IPS-20b (cell line): Measurements from ENCODE around the gene SIRPA.

ENCODE experiments used
- H3K27ac ChIP-seq: one replicate; pipeline ENCODE4 v1.5.1; 2013; ENCODE audit warnings: low read length
- H3K27me3 ChIP-seq: 2 replicates; pipeline ENCODE4 v1.6.1; 2013; ENCODE audit warnings: mild to moderate bottlenecking, low read length, inconsistent platforms; ENCODE audit not compliant: insufficient read depth
- H3K36me3 ChIP-seq: 2 replicates; pipeline ENCODE4 v1.6.1; 2013; ENCODE audit warnings: low read depth, mild to moderate bottlenecking, inconsistent platforms, low read length, moderate library complexity; ENCODE audit not compliant: insufficient read depth
- H3K4me1 ChIP-seq: 2 replicates; pipeline ENCODE4 v1.6.1; 2013; ENCODE audit warnings: mild to moderate bottlenecking, control low read depth, inconsistent platforms, low read length, moderate library complexity; ENCODE audit not compliant: insufficient read depth
- H3K4me3 ChIP-seq: 2 replicates; pipeline ENCODE4 v1.5.1; 2013; ENCODE audit warnings: mild to moderate bottlenecking, low read length, inconsistent platforms
- H3K9ac ChIP-seq: 2 replicates; pipeline ENCODE4 v1.6.1; 2013; ENCODE audit warnings: low read depth, mild to moderate bottlenecking, inconsistent platforms, low read length, moderate library complexity
- H3K9me3 ChIP-seq: 2 replicates; pipeline ENCODE4 v1.6.1; 2013; ENCODE audit warnings: mild to moderate bottlenecking, low read depth, low read length, inconsistent platforms; ENCODE audit not compliant: insufficient read depth

SIRPA gene

DNA sequence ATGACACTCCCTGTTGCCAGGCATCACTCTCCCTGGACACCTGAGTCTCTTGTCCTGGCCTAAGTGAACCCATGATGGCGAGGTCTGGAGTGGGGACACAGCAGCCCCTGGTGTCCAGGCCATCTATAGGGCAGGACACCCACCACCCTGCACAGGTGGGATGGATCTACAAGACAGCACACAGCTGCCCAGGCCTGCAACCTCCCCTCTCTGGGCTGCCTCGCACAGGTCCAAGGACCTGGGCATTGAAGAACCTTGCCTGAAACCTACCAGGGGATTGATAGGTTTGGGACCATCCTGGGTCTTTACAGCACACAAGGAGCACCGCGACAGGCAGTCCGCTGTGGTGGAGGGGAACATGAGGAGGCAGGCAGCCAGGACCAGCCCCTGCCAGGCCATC lies 87.5 kb downstream of the SIRPA start:
- peaks cover 14% of the 10 kb centered on the region; the same call in 1 of the 2 replicates for H3K27me3 ChIP-seq
- H3K4me1 ChIP-seq: no peaks in the 10 kb centered on the region
- no peak overlapping the region for H3K27ac ChIP-seq

GRCh38 chr20:1983301-1983700 lies 88.1 kb downstream of the SIRPA start:
- H3K9ac ChIP-seq: no peak overlapping the region
- no peaks in the 10 kb centered on the region for H3K4me1 ChIP-seq
- H3K27me3 ChIP-seq: peaks cover 14% of the 10 kb centered on the region; the same call in 1 of the 2 replicates
- H3K4me3 ChIP-seq: no peak overlapping the region
- no peaks in the 10 kb centered on the region for H3K36me3 ChIP-seq
- H3K27ac ChIP-seq: no peak overlapping the region
- H3K9me3 ChIP-seq: no peaks in the 10 kb centered on the region

More for the DNA sequence above, 87.5 kb downstream of the SIRPA start:
- Histone ChIP-seq H3K4me3 (no peak overlapping the region), H3K36me3 (no peaks in the 10 kb centered on the region), H3K9me3 (no peaks in the 10 kb centered on the region), H3K9ac (no peak overlapping the region)

- no peak overlapping the region for H3K4me3 ChIP-seq
- H3K4me1 ChIP-seq: peaks cover 3% of the 10 kb centered on the region; the same call in 1 of the 2 replicates
- H3K9me3 ChIP-seq: no peaks in the 10 kb centered on the region
- no peak overlapping the region for H3K9ac ChIP-seq
- no peaks in the 10 kb centered on the region for H3K36me3 ChIP-seq
- H3K27me3 ChIP-seq: peaks cover 8% of the 10 kb centered on the region; the same call in 1 of the 2 replicates
- no peak overlapping the region for H3K27ac ChIP-seq
Observed at GRCh38 chr20:1987826-1988225, 92.6 kb downstream of the SIRPA start.
